ENCODE measurements around the gene LSM3.

LSM3 gene

DNA sequence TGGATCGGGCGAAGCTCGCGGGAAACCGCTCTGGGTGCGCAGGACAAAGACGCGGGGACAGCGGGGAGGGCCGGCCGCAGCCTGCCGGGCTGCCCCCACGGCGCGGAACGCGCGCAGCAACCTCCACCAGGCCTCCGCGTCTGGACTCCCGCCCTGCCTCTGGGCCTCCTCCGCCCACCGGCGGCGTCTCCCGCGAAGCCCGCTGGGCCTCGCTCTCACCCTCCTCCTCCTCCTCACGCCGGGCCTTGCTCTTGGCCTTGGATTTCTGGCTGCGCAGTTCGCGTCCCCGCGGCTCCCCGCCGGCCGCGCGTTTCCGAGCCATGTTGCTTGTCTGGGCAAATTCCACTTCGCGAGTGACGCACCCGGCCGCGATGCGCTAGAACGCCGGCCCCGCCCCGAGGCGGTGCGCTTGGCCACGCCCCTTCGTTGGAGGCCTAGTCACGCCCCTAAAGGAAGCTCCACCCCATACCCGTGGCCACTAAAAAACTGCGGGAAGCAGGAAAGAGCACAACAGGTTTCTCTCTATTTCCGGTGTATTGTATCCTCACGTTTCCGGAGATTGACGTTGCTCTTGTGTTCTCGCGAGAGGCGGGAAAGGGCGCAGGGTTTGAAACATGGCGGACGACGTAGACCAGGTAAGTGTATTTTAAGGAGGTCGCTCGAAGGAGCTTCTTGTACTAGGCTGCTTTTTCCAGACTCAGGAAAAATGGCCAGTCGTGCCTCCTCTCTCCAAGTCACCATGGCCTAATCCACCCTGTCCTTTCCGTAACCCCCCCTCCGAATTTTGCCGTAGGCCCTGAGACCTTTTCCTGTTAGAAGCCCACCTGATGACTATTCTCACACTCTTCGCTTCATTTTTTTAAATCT is at the start of gene LSM3, which contains the start of gene XPC:
Gene LSM3 (plus strand): TSS at position 571 of the 867 bp plus-strand sequence. CDS start 44 bp downstream, at position 615.
Gene XPC (minus strand): TSS at position 355 of the 867 bp plus-strand sequence. CDS start 33 bp downstream, at position 322.
- H3K4me3 ChIP-seq (ENCODE audit: low read depth in 1 of 2, low read length in 2 of 2), result peak within 1 kb of the TSS; percentile 66 to 90
- H3K9me3 ChIP-seq (ENCODE audit: low read length), result no peaks in the 10 kb centered on the region
- no peaks in the 10 kb centered on the region for H3K27me3 ChIP-seq (ENCODE audit: control insufficient read depth in 1 of 2, insufficient read depth in 2 of 2, low read length in 2 of 2)
- H3K36me3 ChIP-seq (ENCODE audit: insufficient read depth, low read length), result peaks cover 24% of the 10 kb centered on the region
- peak within 1 kb of the TSS; percentile 95 for H3K27ac ChIP-seq (ENCODE audit: low read depth, low read length)
- H3K9ac ChIP-seq (ENCODE audit: low read length), result peak within 1 kb of the TSS; percentile 85
- H3K4me1 ChIP-seq (ENCODE audit: insufficient read depth, low read length), result peaks cover 23% of the 10 kb centered on the region

GRCh38 chr3:14129296-14129695 is 49.3 kb upstream of the LSM3 start:
- Histone ChIP-seq H3K9ac (ENCODE audit: low read length) (no peak overlapping the region), H3K4me1 (ENCODE audit: insufficient read depth, low read length) (peaks cover 24% of the 10 kb centered on the region), H3K36me3 (ENCODE audit: insufficient read depth, low read length) (peaks cover 64% of the 10 kb centered on the region), H3K27me3 (ENCODE audit: control insufficient read depth in 1 of 2, insufficient read depth in 2 of 2, low read length in 2 of 2) (no peaks in the 10 kb centered on the region), H3K27ac (ENCODE audit: low read depth, low read length) (no peak overlapping the region), H3K4me3 (ENCODE audit: low read depth in 1 of 2, low read length in 2 of 2) (no peak overlapping the region), H3K9me3 (ENCODE audit: low read length) (no peaks in the 10 kb centered on the region)

- Histone ChIP-seq H3K4me3 (ENCODE audit: low read depth in 1 of 2, low read length in 2 of 2) (no peak overlapping the region), H3K4me1 (ENCODE audit: insufficient read depth, low read length) (peaks cover 24% of the 10 kb centered on the region), H3K36me3 (ENCODE audit: insufficient read depth, low read length) (peaks cover 73% of the 10 kb centered on the region), H3K9ac (ENCODE audit: low read length) (no peak overlapping the region), H3K27ac (ENCODE audit: low read depth, low read length) (no peak overlapping the region), H3K9me3 (ENCODE audit: low read length) (no peaks in the 10 kb centered on the region), H3K27me3 (ENCODE audit: control insufficient read depth in 1 of 2, insufficient read depth in 2 of 2, low read length in 2 of 2) (no peaks in the 10 kb centered on the region)
These were observed 48.4 kb upstream of the LSM3 start for GRCh38 chr3:14130230-14130629.

DNA sequence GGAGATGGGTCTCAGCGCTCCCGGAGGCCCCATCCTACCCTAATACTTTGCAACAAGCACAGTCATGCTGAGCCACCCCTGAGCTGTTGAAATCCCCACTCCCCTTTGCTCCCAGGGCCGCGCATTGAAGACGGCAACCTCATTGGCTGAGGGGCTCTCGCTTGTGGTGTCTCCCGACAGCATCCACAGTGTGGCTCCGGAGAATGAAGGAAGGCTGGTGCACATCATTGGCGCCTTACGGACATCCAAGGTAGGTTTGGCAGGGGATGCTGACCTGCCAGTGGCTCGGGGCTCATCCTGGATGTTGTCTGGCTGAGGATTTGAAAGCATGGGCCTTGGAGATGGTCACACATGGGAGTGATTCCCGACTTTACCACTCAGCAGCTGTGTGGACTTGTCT is 47.9 kb upstream of the LSM3 start:
- Histone ChIP-seq H3K4me3 (ENCODE audit: low read depth in 1 of 2, low read length in 2 of 2) (no peak overlapping the region), H3K36me3 (ENCODE audit: insufficient read depth, low read length) (peaks cover 78% of the 10 kb centered on the region), H3K27ac (ENCODE audit: low read depth, low read length) (no peak overlapping the region), H3K9me3 (ENCODE audit: low read length) (no peaks in the 10 kb centered on the region), H3K4me1 (ENCODE audit: insufficient read depth, low read length) (peaks cover 24% of the 10 kb centered on the region), H3K9ac (ENCODE audit: low read length) (no peak overlapping the region), H3K27me3 (ENCODE audit: control insufficient read depth in 1 of 2, insufficient read depth in 2 of 2, low read length in 2 of 2) (no peaks in the 10 kb centered on the region)

DNA sequence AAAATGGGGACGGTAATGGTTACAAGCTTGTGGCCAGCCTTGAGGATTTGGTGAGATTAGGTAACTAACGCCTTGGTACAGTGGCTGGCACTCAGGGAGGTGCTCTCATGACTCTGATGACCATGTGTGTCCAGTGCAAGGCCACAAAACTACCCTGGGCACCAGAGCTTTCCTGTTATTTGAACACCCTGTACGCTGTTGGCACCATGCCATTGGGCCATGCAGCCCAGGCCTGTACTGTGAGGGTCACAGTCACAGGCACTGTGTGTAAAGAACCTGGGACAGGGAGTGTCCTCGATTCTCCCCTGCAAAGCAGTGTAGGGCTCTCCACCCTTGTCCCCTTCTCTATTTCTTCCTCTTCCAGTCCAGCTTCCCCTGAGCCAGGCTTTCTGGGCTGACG is 47.5 kb upstream of the LSM3 start:
- H3K36me3 ChIP-seq (ENCODE audit: insufficient read depth, low read length), result peaks cover 82% of the 10 kb centered on the region
- H3K4me1 ChIP-seq (ENCODE audit: insufficient read depth, low read length), result peaks cover 20% of the 10 kb centered on the region
- no peak overlapping the region for H3K9ac ChIP-seq (ENCODE audit: low read length)
- no peak overlapping the region for H3K27ac ChIP-seq (ENCODE audit: low read depth, low read length)
- H3K27me3 ChIP-seq (ENCODE audit: control insufficient read depth in 1 of 2, insufficient read depth in 2 of 2, low read length in 2 of 2), result no peaks in the 10 kb centered on the region
- no peak overlapping the region for H3K4me3 ChIP-seq (ENCODE audit: low read depth in 1 of 2, low read length in 2 of 2)
- no peaks in the 10 kb centered on the region for H3K9me3 ChIP-seq (ENCODE audit: low read length)

DNA sequence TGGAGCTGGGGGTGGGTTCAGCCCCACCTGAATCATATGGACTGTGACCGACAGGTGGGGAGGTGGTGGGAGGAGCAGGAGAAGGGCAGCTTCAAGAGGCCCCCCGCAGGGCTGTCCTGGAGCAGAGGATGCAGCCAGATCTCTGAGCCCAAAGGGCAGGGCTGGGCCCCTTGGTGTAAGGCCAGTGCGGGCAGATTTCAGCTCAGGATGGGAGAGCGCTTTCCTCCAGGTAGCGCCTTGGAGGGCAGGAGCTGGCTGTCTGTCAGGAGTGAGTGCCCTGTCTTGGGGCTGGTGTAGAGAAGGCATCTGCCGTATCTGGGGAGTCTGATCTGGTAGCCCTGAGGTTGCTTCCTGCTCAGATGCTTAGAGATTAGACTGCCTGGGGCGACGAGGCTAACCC is 46.5 kb upstream of the LSM3 start:
- H3K9ac ChIP-seq (ENCODE audit: low read length), result no peak overlapping the region
- H3K27me3 ChIP-seq (ENCODE audit: control insufficient read depth in 1 of 2, insufficient read depth in 2 of 2, low read length in 2 of 2), result no peaks in the 10 kb centered on the region
- H3K4me3 ChIP-seq (ENCODE audit: low read depth in 1 of 2, low read length in 2 of 2), result no peak overlapping the region
- H3K9me3 ChIP-seq (ENCODE audit: low read length), result no peaks in the 10 kb centered on the region
- no peak overlapping the region for H3K27ac ChIP-seq (ENCODE audit: low read depth, low read length)
- peaks cover 87% of the 10 kb centered on the region for H3K36me3 ChIP-seq (ENCODE audit: insufficient read depth, low read length)
- H3K4me1 ChIP-seq (ENCODE audit: insufficient read depth, low read length), result peaks cover 10% of the 10 kb centered on the region

GRCh38 chr3:14132689-14133088 is 45.9 kb upstream of the LSM3 start:
- Histone ChIP-seq H3K4me1 (ENCODE audit: insufficient read depth, low read length) (peaks cover 4% of the 10 kb centered on the region), H3K4me3 (ENCODE audit: low read depth in 1 of 2, low read length in 2 of 2) (no peak overlapping the region), H3K27ac (ENCODE audit: low read depth, low read length) (no peak overlapping the region), H3K27me3 (ENCODE audit: control insufficient read depth in 1 of 2, insufficient read depth in 2 of 2, low read length in 2 of 2) (no peaks in the 10 kb centered on the region), H3K9ac (ENCODE audit: low read length) (no peak overlapping the region), H3K9me3 (ENCODE audit: low read length) (no peaks in the 10 kb centered on the region), H3K36me3 (ENCODE audit: insufficient read depth, low read length) (peaks cover 88% of the 10 kb centered on the region)

GRCh38 chr3:14133188-14133800 is 45.3 kb upstream of the LSM3 start:
- Histone ChIP-seq H3K27me3 (ENCODE audit: control insufficient read depth in 1 of 2, insufficient read depth in 2 of 2, low read length in 2 of 2) (no peaks in the 10 kb centered on the region), H3K4me1 (ENCODE audit: insufficient read depth, low read length) (no peaks in the 10 kb centered on the region), H3K36me3 (ENCODE audit: insufficient read depth, low read length) (peaks cover 88% of the 10 kb centered on the region), H3K9me3 (ENCODE audit: low read length) (no peaks in the 10 kb centered on the region), H3K9ac (ENCODE audit: low read length) (no peak overlapping the region), H3K4me3 (ENCODE audit: low read depth in 1 of 2, low read length in 2 of 2) (no peak overlapping the region), H3K27ac (ENCODE audit: low read depth, low read length) (no peak overlapping the region)

- Histone ChIP-seq H3K9me3 (ENCODE audit: low read length) (no peaks in the 10 kb centered on the region), H3K9ac (ENCODE audit: low read length) (no peak overlapping the region), H3K36me3 (ENCODE audit: insufficient read depth, low read length) (peaks cover 89% of the 10 kb centered on the region), H3K4me1 (ENCODE audit: insufficient read depth, low read length) (no peaks in the 10 kb centered on the region), H3K27ac (ENCODE audit: low read depth, low read length) (no peak overlapping the region), H3K4me3 (ENCODE audit: low read depth in 1 of 2, low read length in 2 of 2) (no peak overlapping the region), H3K27me3 (ENCODE audit: control insufficient read depth in 1 of 2, insufficient read depth in 2 of 2, low read length in 2 of 2) (no peaks in the 10 kb centered on the region)
These were observed 44.7 kb upstream of the LSM3 start for GRCh38 chr3:14133876-14134275.

DNA sequence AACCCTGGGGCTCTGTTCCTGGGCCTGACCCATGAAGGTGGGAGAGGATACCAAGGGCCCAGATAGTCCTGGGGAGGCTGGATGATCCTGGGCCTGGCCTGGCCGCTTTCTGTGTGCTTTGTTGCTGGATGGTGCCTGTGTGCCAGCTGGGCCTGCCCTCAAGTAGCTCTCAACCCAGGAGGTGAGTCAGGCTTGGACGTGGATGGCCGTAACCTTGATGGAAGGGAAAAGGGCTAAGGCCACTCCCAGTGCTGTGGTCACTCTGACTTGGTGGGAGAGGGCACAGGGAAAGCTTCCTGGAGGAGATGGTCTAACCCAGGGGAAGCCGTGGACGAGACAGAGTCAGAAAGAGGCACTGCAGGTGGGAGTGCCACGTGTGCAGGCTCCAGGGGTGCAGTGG is 44.3 kb upstream of the LSM3 start:
- H3K27ac ChIP-seq (ENCODE audit: low read depth, low read length), result no peak overlapping the region

DNA sequence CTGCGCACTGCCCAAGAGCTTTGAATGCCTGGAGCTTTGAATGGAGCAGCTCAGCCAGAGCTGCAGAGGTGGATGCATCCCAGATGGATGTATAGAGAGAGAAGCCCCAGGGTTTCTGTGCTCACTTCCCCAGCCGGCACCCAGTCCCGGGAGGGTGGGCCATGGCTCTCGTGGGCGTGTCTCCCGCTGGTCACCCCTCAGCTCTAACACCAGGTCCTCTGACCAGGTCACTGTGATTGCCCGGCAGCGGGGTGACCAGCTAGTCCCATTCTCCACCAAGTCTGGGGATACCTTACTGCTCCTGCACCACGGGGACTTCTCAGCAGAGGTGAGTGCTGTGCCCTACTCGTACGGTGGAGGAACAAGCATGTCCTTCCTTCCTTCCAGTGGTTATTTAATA is 43.0 kb upstream of the LSM3 start:
- Histone ChIP-seq H3K36me3 (ENCODE audit: insufficient read depth, low read length) (peaks cover 90% of the 10 kb centered on the region), H3K4me1 (ENCODE audit: insufficient read depth, low read length) (no peaks in the 10 kb centered on the region), H3K27ac (ENCODE audit: low read depth, low read length) (no peak overlapping the region), H3K4me3 (ENCODE audit: low read depth in 1 of 2, low read length in 2 of 2) (no peak overlapping the region), H3K9ac (ENCODE audit: low read length) (no peak overlapping the region), H3K27me3 (ENCODE audit: control insufficient read depth in 1 of 2, insufficient read depth in 2 of 2, low read length in 2 of 2) (no peaks in the 10 kb centered on the region), H3K9me3 (ENCODE audit: low read length) (no peaks in the 10 kb centered on the region)

More for the DNA sequence above, 44.3 kb upstream of the LSM3 start:
- Histone ChIP-seq H3K27me3 (ENCODE audit: control insufficient read depth in 1 of 2, insufficient read depth in 2 of 2, low read length in 2 of 2) (no peaks in the 10 kb centered on the region), H3K4me3 (ENCODE audit: low read depth in 1 of 2, low read length in 2 of 2) (no peak overlapping the region), H3K9me3 (ENCODE audit: low read length) (no peaks in the 10 kb centered on the region), H3K4me1 (ENCODE audit: insufficient read depth, low read length) (no peaks in the 10 kb centered on the region), H3K36me3 (ENCODE audit: insufficient read depth, low read length) (peaks cover 91% of the 10 kb centered on the region), H3K9ac (ENCODE audit: low read length) (no peak overlapping the region)
